Measurements from ENCODE around the gene HOXD3.

GRCh38 chr2:176136374-176137251 lies 20.5 kb upstream of the HOXD3 start:
- no peak for TF ChIP-seq CTCF (IDR thresholded peaks at IDR 0.05)
- TF ChIP-seq POLR2A (IDR thresholded peaks at IDR 0.05) = no peak

Data from esophagus squamous epithelium (tissue), 4 donors.